SH-SY5Y (cell line): ENCODE results near the gene ZNF679.

Source experiments
- GATA2 ChIP-seq: IDR thresholded peaks from 2 replicates; pipeline ENCODE4 v1.6.1; 2011; ENCODE audit warnings: mild to moderate bottlenecking, low read depth, low read length
- GATA3 ChIP-seq: IDR thresholded peaks from 2 replicates; pipeline ENCODE4 v1.6.1; 2011; ENCODE audit warnings: low read depth, mild to moderate bottlenecking, low read length, moderate library complexity

GRCh38 chr7:64184376-64184775 lies 43.9 kb upstream of the ZNF679 start:
- TF ChIP-seq GATA2 (no peak), GATA3 (no peak)
